Stimulated activated CD4-positive, alpha-beta T cell treated with anti-CD3 and anti-CD28 coated beads, TNF-alpha, amount 100 ng/mL, for 24 hours (primary cell): Measurements from ENCODE around the gene SEMA6B.

Experiments used
- DNase-seq, 3 experiments: peaks; one replicate each; pipeline ENCODE4 v3.0.0-alpha.2; 2020; ENCODE audit warnings: low read depth in 3 of 3

The SEMA6B gene

GRCh38 chr19:4589579-4590410 lies 30.3 kb upstream of the SEMA6B start:
- no peak for DNase-seq

GRCh38 chr19:4588291-4588761 lies 28.8 kb upstream of the SEMA6B start:
- no peak for DNase-seq

- DNase-seq = no peak
Observed at GRCh38 chr19:4587527-4587926, 28.0 kb upstream of the SEMA6B start.

- no peak for DNase-seq
Observed at GRCh38 chr19:4586691-4587090, 27.2 kb upstream of the SEMA6B start.

- no peak for DNase-seq
Observed at GRCh38 chr19:4586245-4586644, 26.8 kb upstream of the SEMA6B start.

- no peak for DNase-seq
Observed at GRCh38 chr19:4585556-4585955, 26.1 kb upstream of the SEMA6B start.

GRCh38 chr19:4584670-4585460 lies 25.4 kb upstream of the SEMA6B start:
- no peak for DNase-seq

GRCh38 chr19:4583961-4584669 lies 24.6 kb upstream of the SEMA6B start:
- DNase-seq = peak in 1 of 3 experiments; percentile 21

- no peak for DNase-seq
Observed at GRCh38 chr19:4582980-4583842, 23.7 kb upstream of the SEMA6B start.

- DNase-seq = peak in 1 of 3 experiments; percentile 26
Observed at GRCh38 chr19:4581666-4582553, 22.4 kb upstream of the SEMA6B start.

- DNase-seq = no peak
Observed at GRCh38 chr19:4580961-4581665, 21.6 kb upstream of the SEMA6B start.

- DNase-seq = no peak
Observed at GRCh38 chr19:4580021-4580901, 20.8 kb upstream of the SEMA6B start.

GRCh38 chr19:4579389-4579788 lies 19.9 kb upstream of the SEMA6B start:
- DNase-seq = no peak

- no peak for DNase-seq
Observed at GRCh38 chr19:4578552-4579248, 19.2 kb upstream of the SEMA6B start.

- DNase-seq = no peak
Observed at GRCh38 chr19:4577020-4577782, 17.7 kb upstream of the SEMA6B start.

GRCh38 chr19:4576016-4576933 lies 16.8 kb upstream of the SEMA6B start:
- peak; percentile 27 to 72 (median 32) for DNase-seq
